SHP77 (cell line): ENCODE measurements around the gene PLPPR3.

Source experiments
- DNase-seq, 2 experiments: peaks; one replicate each; lab custom pipeline; 2025; lab: John Stamatoyannopoulos, UW

Gene PLPPR3

GRCh38 chr19:808423-808775 lies 13.4 kb downstream of the PLPPR3 start:
- no peak for DNase-seq

DNA sequence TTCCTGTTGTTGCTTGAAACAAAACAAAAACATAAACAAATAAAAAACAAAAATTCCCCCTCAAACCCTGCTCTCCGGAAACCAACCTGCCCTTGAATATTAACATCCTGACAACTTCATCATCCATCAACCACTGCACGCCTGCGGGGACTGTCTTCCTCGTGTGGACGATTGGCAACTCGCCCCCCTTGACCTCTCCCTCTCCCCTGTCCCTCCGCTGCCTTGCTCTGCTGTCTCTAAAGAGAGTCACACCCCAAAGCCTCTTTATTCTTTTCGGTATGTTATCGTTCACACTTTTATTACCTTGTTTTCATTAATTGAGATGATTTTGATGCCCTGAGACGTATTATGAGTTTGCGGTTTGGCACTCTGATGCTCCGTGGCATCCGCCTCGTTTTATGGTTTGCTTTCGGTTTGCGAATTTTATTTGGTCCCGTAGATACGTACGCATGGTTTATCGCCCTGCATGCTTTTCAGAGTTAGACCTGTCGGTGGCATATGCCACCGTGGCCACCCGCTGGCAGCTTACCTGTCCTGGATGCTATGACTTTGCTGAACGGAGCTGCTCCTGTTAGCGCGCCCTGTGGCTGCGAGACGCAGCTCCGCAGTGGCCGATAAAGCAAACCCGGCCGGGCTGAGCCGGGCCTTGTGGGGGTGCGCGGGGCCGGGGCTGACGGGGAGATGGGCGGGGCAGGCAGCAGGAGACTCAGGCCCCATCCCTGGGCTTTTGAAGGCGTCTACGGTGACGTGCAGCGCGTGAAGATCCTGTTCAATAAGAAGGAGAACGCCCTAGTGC lies 13.9 kb downstream of the PLPPR3 start:
- no peak for DNase-seq

DNA sequence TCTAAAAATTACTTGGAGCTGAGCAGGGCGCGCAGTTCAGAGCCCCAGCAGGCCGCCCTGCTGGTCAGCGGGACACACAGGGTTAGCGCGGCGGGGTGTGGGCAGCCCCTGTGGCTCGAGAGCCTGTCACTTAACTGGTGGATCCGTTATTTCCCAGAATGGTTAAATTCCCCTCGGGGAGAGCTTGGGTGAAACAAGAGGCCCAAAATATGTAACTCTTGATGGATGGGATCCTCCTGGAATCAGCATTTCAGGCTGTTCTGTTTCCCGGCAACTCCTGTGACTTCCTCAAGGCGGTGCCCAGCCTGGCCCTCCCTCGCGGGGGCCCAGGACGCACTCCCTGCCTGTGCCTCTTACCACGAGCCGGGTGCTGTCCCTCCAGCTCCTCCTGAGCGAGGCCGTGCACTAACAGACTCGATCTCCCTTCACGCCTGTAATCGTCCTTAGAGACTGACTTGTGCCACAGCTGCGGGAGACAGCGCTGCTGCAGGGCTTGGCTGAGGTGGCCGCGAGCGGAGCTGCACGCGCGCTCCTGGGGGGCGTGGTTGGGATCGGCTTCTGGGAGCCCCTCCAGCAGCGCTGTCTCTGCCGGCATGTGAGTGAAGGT lies 14.8 kb downstream of the PLPPR3 start:
- DNase-seq, result no peak

DNA sequence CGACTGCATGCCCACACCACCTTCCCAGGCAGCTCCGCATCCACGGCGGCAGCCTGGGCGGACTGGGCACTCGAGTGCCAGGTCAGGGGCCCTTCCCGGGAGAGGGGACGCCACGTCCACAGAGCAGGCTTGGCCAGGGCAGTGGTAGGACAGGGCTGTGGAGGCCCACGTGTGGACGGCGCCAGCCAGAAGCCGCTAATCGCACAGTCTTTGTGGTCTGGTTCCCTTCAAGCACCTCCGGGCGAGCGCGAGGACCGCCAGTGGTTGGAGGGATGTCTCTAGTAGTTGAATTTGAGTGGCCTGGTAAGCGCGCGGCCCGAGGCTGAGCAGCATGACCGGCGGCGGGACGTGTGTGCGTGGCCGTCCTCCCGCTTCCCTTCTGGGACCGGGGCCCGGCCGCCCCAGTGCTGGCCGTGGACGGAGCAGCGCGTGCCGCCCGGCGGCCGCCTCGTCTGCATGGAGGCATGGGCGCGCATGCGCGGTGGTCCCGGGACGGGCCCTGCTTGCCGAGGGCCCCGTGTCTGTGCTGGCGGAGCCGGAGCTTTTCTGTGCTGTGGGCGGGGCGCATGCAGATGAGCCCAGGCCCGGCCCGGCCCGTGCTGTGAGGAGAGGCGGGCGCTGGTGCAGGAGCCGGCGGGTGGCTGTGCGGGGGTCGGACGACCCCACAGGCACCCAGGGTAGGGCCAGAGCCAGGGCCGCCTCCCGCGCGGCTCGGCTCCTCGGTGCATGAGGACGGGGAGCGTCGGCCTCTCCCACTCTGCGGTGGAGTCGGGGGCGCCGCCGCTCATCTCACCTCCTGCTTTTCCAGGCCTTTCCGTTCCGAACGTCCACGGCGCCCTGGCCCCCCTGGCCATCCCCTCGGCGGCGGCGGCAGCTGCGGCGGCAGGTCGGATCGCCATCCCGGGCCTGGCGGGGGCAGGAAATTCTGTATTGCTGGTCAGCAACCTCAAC lies 15.9 kb downstream of the PLPPR3 start:
- DNase-seq, result no peak

DNA sequence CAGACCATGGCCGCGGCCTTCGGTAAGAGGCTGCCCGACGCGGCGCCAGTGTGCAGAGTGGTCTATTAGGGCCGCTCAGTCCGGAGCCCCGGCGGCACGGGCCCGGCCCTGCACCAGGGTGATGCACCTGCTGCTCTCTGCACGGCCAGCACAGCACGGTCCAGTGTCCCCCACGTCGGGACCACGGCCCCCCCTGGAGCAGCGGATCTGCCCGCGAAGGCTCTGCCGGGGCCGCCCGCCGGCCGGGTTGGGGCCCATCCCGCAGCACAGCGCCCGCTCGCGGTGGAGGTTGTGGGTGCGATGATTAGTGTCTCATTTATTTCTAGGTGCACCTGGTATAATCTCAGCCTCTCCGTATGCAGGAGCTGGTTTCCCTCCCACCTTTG lies 16.6 kb downstream of the PLPPR3 start:
- no peak for DNase-seq

- DNase-seq, result no peak
These were observed 17.2 kb downstream of the PLPPR3 start for GRCh38 chr19:804419-805165.

GRCh38 chr19:803686-804418 lies 17.9 kb downstream of the PLPPR3 start:
- no peak for DNase-seq

- DNase-seq, result no peak
These were observed 18.6 kb downstream of the PLPPR3 start for GRCh38 chr19:803099-803561.

DNA sequence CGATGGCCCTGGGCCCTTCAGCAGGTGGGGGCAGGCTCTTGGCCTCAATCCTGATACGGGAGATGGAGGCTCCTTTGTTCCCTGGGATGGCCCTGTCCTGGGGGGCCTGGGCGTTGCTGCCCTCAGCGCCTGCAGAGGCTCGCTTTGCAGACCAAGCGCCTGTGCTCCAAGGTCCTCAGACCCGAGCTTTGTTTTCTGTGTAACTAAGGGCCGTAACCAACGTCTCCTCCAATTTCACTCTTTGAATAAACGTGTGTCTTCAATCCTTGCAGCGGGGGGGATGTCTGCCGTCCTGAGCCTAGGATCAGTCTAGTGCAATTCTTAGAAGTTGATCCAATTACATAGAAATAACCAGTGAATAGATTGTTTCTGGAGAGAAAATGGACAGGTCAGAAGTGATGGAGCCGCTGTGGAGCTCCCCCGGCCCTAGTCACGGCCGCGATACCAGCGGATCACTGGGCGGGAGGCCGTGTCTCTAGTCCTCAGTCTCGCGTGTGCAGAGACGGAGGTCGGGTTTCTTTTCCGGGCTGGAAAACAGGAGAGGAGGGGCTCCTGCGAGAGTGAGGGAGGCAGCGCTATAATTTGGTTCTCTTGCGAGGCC lies 19.2 kb downstream of the PLPPR3 start:
- DNase-seq, result no peak

DNA sequence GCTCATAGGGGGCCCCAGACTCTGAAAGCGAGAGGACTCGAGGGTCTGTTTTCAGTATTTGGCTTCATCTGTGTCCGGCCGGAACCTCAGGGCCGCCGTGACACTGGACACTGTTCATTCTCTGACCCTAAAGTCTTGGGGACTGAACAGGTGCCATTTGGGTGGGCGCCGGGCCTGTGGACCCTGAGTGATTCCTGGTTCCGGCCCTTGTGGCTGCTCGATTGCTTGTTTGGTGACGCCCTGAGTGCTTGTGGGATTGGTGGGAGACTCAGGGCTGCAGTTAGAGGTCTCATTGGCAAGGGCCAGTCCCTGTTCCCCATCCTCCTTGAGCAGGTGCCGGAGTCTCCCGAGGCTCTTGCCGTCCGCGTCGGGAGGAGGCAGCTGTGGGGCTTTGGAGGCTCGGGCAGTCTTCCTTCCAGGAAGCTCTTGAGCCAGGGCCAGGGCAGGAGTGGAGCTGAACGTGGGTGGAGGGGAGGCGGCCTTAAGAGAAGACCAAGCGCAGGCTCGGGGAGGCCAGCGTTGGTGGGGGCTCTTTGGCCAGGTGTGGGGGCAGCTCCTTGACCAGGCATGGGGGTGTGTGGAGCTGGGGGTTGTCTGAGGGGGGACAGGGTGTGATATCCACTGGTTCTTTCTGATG lies 19.8 kb downstream of the PLPPR3 start:
- DNase-seq, result no peak

GRCh38 chr19:801030-801860 lies 20.5 kb downstream of the PLPPR3 start:
- DNase-seq, result no peak

DNA sequence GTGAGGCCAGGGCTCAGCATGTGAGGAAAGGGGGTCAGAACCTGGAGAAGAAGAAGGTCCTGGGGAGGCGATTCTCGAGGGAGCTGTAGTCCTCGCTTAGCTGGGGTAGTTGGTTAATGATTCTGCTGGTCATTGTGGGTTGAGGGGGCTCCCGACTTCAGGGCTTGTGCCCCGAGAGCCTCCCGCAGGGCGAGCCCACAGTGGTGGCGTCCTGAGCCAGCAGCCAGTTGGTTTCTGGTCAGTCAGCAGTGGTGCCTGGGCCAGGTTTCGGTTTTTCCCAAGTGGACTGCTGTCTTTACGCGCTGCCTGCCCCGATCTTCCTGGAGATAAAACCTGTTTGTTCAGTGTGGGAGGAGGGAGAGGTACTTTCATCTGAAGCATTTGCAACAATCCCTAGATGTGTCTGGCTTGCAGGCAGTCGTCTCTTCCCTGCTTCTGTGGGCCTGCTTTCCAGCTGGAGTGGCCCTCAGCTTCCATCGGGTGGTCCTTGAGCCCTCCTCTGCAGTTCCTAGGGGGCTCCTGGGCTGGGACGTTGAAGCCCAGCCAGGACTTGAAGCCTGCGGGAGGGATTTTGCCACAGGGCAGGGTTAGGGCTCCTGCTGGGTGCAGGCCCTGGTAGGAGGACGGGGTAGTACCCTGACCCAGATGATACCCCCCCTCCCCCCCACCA lies 21.3 kb downstream of the PLPPR3 start:
- no peak for DNase-seq

GRCh38 chr19:799076-799881 lies 22.5 kb downstream of the PLPPR3 start:
- DNase-seq, result no peak

- no peak for DNase-seq
These were observed 23.2 kb downstream of the PLPPR3 start for GRCh38 chr19:798415-799075.

- peak; percentile 75 to 86 for DNase-seq
These were observed 24.0 kb downstream of the PLPPR3 start for GRCh38 chr19:797528-798414.
